NT2/D1 (cell line): Measurements from ENCODE around the gene ADAMTS18.

ENCODE experiments used
- SUZ12 ChIP-seq: IDR thresholded peaks from 2 replicates; pipeline ENCODE4 v1.6.1; 2011; ENCODE audit not compliant: insufficient read length, insufficient read depth; ENCODE audit errors: extremely low read depth
- YY1 ChIP-seq: IDR thresholded peaks from 2 replicates; pipeline ENCODE4 v1.6.1; 2011; ENCODE audit not compliant: insufficient read length, insufficient read depth

DNA sequence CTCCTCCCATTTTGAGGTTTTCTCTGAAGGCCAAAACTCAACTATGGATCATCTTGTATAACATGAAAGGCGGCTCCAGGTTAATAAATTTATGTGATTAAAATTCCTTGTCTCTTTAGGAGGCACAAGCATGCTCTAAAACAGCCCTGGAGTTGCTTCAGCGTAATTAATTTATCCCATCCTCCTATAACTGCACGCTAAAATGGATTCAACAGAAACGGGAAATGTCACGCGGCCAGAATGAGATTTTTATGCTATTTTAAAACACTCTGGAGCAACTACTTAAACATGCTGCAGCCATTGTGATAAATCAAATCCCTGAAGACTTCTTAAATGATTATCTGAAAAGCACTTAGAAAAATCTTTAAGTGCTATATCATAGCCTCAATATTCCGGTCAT lies 106.6 kb downstream of the ADAMTS18 start:
- TF ChIP-seq YY1 (no peak), SUZ12 (no peak)
